HepG2 (cell line): ENCODE data around the gene PLEKHH3. TPM values are rescaled to one million over a fixed set of nuclear protein-coding genes. Genes with fewer than 3 reads are reported as not detected.

Source experiments
- HES4 ChIP-seq: sonication (generic); formaldehyde crosslinking; IDR thresholded peaks from 2 replicates; pipeline ENCODE4 v1.9.0; 2021; ENCODE audit warnings: mild to moderate bottlenecking, missing genetic modification reagents, borderline replicate concordance
- NBN ChIP-seq: fragments of 450-650 bp; conservative IDR thresholded peaks from 2 replicates; pipeline ENCODE4 v1.6.1; 2017
- NFE2L2 ChIP-seq: fragments of 150-350 bp; IDR thresholded peaks from 2 replicates; pipeline ENCODE4 v1.6.1; 2014; ENCODE audit warnings: low read length
- PRDM10 ChIP-seq: sonication (generic); formaldehyde crosslinking; IDR thresholded peaks from 2 replicates; pipeline ENCODE4 v1.4.0; 2020; ENCODE audit warnings: low read depth, missing genetic modification reagents
- STAG1 ChIP-seq: sonication (generic); formaldehyde crosslinking; IDR thresholded peaks from 2 replicates; pipeline ENCODE4 v1.4.0; 2020; ENCODE audit warnings: missing genetic modification reagents
- XRCC5 ChIP-seq: fragments of 200-400 bp; formaldehyde crosslinking; optimal IDR thresholded peaks from 2 replicates; pipeline ENCODE3; 2017; ENCODE audit warnings: mild to moderate bottlenecking, low read length
- YEATS4 ChIP-seq: sonication (generic); formaldehyde crosslinking; IDR thresholded peaks from 2 replicates; pipeline ENCODE4 v1.4.0; 2020; ENCODE audit warnings: missing genetic modification reagents, borderline replicate concordance
- ZBTB7A ChIP-seq: sonication (generic); formaldehyde crosslinking; IDR thresholded peaks from 2 replicates; pipeline ENCODE4 v1.8.0; 2022; ENCODE audit warnings: mild to moderate bottlenecking, missing genetic modification reagents
- ZFP62 ChIP-seq: sonication (generic); formaldehyde crosslinking; IDR thresholded peaks from 2 replicates; pipeline ENCODE4 v1.4.0; 2020; ENCODE audit warnings: missing genetic modification reagents
- ZNF142 ChIP-seq: sonication (generic); formaldehyde crosslinking; IDR thresholded peaks from 2 replicates; pipeline ENCODE4 v1.4.0; 2020; ENCODE audit warnings: missing genetic modification reagents
- ZNF362 ChIP-seq: sonication (generic); formaldehyde crosslinking; IDR thresholded peaks from 2 replicates; pipeline ENCODE4 v1.4.0; 2020; ENCODE audit warnings: missing genetic modification reagents, mild to moderate bottlenecking, borderline replicate concordance
- ZNF44 ChIP-seq: sonication (generic); formaldehyde crosslinking; IDR thresholded peaks from 2 replicates; pipeline ENCODE4 v1.5.1; 2020; ENCODE audit warnings: mild to moderate bottlenecking, missing genetic modification reagents
- polyA plus RNA-seq, 8 experiments: library from polyadenylated mRNA; depleted of rRNA in 3 of 8; stranded (reverse) in 7 of 8; unstranded in 1 of 8; fragments of >200 nt; fragmentation: Illumina TruSeq in 4 of 8; extraction: Trizol in 4 of 8; gene quantifications; 2 replicates each; pipeline versions ENCODE4 v1.2.1 to v1.2.3, GENCODE V29; 2011 to 2016; ENCODE audit warnings: low read depth in 4 of 8, missing spikeins in 1 of 8, mixed read lengths in 1 of 8; ENCODE audit not compliant: insufficient read depth in 1 of 8
- total RNA-seq, 5 experiments: library from RNA; depleted of rRNA; stranded (reverse); fragments of >200 nt; fragmentation: Illumina TruSeq; extraction: Trizol; gene quantifications; 2 replicates each; pipeline ENCODE4 v1.2.3, GENCODE V29; 2016; ENCODE audit warnings: low read depth in 1 of 5
- TF ChIP-seq, protein P1 (sequence below): sonication (generic); formaldehyde crosslinking; IDR thresholded peaks from 2 replicates; pipeline ENCODE4 v1.5.0; 2020; ENCODE audit warnings: mild to moderate bottlenecking, missing genetic modification reagents, moderate library complexity
- TF ChIP-seq, protein P2 (sequence below): sonication (generic); formaldehyde crosslinking; conservative IDR thresholded peaks from 2 replicates; pipeline ENCODE4 v1.4.0; 2020; ENCODE audit warnings: missing genetic modification reagents

PLEKHH3 gene
- total and polyA plus RNA-seq, 2 of the 13 experiments (the other 11 are each of a cell fraction or from before 2014, with no cell fraction given), result 6.0 to 19.9 TPM

DNA sequence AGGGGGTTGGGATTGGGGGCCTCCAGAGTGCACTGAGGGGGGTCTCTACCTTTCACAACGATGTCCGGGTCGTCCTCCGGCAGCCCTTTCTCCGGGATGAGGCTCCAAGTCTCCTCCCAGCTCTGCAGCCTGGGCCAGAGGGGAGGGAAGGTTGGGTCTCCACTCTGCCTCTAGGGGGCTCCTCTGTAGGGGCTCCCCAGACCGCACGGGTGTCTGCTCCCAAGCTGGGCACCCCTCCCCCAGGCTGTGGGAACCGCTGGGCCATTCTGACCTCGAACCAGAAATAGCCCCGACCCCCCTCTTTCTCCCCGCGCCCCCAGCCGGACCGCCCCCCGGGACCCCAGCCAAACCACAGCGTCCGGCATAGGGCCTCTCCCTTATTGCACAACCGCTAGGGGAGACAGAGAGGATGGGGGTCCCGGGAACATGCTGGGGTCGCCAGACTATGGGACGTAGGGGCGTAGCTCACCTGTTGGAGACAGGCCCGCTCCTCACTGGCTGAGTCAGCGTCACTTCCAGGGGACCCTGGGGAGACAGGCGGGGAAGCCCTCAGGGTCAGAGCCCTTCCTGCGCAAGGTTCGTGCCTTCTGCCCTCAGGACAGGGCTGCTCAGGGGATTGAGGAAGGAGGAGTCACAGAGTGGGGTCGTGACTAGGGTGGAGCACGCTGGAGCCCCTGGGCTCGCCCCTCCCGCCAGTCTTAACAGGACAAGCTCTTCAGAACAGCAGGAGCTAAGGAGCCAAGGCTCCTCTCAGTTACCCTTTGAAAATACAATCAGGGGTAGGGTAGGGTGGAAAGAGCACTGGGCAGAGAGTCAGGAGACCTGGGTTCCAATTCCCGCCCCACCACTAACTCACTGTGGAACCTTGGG lies 2.7 kb downstream of the PLEKHH3 start (continued):
- TF ChIP-seq ZNF142 (no peak), HES4 (0 out of 2 replicates have a peak, but pooled peaks have one; percentile 45), NFE2L2 (no peak), ZNF44 (CRISPR knock-in tag) (no peak), STAG1 (CRISPR knock-in tag) (peak; percentile 14; the same call in 1 of the 2 replicates), ZBTB7A (CRISPR knock-in tag) (0 out of 2 replicates have a peak, but pooled peaks have one; percentile 28), XRCC5 (peak; percentile 78), ZFP62 (no peak), NBN (no peak), PRDM10 (CRISPR knock-in tag) (no peak), YEATS4 (no peak), ZNF362 (no peak)
- TF ChIP-seq, protein P1, sequence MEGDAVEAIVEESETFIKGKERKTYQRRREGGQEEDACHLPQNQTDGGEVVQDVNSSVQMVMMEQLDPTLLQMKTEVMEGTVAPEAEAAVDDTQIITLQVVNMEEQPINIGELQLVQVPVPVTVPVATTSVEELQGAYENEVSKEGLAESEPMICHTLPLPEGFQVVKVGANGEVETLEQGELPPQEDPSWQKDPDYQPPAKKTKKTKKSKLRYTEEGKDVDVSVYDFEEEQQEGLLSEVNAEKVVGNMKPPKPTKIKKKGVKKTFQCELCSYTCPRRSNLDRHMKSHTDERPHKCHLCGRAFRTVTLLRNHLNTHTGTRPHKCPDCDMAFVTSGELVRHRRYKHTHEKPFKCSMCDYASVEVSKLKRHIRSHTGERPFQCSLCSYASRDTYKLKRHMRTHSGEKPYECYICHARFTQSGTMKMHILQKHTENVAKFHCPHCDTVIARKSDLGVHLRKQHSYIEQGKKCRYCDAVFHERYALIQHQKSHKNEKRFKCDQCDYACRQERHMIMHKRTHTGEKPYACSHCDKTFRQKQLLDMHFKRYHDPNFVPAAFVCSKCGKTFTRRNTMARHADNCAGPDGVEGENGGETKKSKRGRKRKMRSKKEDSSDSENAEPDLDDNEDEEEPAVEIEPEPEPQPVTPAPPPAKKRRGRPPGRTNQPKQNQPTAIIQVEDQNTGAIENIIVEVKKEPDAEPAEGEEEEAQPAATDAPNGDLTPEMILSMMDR (CRISPR knock-in tag), result peak; percentile 50
- TF ChIP-seq, protein P2, sequence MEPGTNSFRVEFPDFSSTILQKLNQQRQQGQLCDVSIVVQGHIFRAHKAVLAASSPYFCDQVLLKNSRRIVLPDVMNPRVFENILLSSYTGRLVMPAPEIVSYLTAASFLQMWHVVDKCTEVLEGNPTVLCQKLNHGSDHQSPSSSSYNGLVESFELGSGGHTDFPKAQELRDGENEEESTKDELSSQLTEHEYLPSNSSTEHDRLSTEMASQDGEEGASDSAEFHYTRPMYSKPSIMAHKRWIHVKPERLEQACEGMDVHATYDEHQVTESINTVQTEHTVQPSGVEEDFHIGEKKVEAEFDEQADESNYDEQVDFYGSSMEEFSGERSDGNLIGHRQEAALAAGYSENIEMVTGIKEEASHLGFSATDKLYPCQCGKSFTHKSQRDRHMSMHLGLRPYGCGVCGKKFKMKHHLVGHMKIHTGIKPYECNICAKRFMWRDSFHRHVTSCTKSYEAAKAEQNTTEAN, result no peak
